ENCODE data around the gene SCGB1A1.

Gene SCGB1A1

DNA sequence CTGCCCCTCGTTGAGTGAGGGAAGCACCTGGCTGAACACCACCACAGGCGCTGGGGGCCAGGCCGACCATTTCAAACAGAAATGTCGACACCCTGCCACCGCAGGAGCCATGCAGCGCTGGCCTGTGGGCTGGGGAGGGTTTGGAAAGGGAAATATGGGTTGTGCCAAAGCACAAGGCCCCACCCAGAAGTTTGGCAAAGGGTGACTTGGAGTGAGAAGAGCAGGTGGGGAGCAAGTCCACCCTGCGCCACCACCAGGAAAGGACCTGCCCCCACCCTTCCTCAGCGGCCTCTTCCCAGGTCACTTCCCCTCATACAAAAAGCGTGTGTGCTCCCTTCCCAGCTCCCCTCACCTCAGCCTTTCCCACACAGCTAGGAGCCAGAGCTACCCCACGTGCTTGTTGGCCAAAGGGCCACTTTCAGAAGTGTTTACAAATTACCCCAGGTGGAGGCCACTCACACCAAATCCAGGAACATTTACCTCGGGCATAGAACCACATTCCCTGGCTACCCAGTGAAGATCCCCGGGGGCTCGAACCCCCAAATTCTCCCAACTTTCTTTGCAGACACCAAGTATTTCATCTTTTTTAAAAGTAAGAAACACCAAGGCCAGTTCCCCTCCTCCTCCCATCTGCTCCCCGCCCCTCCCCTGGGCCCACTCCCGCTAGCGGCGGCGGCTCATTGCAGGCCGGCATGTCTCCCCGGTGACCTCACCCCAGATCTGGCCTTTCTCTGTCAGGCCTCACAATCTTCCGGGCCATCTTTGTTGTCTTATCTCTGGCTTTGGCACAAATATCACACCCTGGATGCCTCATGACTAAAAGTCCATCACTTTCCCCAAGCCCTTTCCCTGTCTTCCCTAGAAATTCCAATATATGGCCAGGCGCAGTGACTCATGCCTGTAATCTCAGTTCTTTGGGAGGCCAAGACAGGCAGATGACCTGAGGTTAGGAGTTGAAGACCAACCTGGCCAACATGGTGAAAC is 20.5 kb upstream of the SCGB1A1 start:
- no peak for DNase-seq

DNA sequence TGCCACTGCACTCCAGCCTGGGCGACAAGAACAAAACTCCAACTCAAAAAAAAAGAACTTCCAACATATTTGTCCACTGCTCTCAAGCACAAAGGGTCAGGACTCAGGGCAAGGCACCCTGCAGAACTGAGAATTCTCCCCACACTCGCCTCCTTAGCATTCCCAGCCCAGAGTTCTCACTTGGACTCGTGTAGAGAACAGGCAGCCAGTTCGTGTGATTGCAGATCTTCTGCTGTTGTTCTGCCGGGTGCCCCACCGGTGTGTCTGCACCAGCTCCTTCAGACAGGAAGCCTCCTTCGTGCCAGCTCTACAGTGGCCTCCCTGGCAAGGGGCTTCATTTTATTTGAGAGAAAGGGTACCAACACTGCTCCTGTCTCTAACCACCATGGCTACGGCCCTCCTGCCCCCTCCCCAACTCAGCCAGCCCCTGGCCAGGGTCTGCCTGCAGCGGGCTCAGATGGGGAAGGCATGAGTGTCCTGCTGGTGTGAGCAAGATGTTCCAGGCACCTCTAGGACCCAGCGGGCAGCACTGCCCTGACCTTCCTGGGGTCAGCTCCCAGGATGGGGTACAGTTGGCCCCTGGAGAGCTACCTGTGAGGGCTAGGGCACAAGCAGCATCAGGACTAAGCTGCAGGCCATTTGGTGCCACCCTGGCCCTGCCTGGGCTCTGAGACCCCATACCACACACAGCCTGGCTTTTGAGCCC is 19.5 kb upstream of the SCGB1A1 start:
- no peak for DNase-seq

- no peak for DNase-seq
Measured at GRCh38 chr11:62399878-62400266, 19.0 kb upstream of the SCGB1A1 start.

DNA sequence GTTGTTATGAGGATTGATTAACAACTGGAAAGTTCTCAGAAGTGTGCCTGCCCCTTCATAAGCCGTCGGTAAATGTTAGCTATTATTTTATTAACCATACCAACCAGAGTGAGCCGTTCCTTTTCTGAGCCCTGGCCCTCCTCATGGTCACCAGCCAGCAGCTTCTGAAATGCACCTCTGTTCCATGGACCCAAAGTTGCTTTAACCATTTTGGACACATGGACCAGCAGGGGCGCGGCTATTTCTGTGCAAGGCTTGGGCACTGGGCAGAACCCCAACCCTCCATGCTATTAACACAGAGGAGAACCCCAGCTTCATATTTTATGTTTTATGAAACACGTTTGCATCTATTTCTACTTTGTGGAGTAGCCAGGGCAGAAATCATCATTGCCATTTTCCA is 18.6 kb upstream of the SCGB1A1 start:
- no peak for DNase-seq

GRCh38 chr11:62400760-62401159 is 18.1 kb upstream of the SCGB1A1 start:
- DNase-seq: no peak

GRCh38 chr11:62401356-62401755 is 17.5 kb upstream of the SCGB1A1 start:
- DNase-seq: no peak

DNA sequence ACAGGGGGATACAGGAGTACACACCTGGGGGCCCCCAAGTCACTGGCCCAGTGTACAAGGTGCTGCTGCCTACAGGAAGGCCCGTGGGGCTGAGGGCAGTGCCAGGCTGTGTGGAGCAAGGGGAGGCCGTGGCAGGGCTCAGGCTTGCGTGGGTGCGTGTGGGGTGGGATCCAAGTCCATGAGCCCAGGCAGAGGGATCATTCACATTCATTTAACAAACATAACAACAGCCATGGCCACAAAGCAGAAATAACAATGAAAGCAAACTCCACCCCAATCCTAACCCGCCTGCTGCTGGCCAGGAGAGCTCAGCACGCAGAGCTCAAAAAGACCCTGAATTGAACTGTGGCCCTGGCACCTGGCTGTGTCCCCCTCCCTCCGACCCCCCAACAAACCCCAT is 17.0 kb upstream of the SCGB1A1 start:
- peak in 1 of 2 experiments; percentile 25 for DNase-seq

DNA sequence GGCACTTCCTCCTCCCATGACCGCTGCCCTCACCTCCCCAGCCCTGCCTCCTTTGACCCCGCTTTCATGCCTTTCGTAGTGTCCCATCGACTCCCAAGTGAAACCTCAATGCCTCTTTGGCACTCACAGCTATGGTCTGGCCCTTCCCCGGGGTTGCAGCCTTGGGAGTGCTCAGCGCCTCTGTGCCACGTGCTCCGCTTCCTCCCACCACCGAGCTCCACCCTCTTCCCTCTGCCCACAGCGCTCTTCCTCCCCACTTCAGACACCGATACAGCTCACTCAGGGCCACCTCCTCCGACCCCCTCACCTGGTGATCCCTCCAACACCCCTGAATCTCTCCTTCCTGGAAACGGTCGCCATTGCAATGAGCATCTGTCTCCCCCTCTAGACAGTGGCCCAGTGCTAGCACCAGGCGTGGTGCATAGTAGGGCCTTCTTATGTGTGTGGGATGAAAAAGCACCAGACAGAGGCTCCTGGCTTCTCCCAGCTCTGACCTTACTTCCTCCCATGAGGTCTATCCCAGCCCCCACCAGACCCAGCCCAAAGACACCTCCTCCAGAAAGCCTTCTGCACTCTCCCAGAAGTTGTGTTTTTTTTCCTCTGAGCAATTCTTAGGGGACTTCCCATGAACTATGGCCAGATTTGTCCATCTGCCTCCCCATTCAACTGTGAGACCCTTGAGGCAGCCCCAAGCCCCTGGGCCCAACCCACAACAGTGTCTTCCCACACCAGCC is 16.4 kb upstream of the SCGB1A1 start:
- peak; percentile 50 to 61 for DNase-seq

DNA sequence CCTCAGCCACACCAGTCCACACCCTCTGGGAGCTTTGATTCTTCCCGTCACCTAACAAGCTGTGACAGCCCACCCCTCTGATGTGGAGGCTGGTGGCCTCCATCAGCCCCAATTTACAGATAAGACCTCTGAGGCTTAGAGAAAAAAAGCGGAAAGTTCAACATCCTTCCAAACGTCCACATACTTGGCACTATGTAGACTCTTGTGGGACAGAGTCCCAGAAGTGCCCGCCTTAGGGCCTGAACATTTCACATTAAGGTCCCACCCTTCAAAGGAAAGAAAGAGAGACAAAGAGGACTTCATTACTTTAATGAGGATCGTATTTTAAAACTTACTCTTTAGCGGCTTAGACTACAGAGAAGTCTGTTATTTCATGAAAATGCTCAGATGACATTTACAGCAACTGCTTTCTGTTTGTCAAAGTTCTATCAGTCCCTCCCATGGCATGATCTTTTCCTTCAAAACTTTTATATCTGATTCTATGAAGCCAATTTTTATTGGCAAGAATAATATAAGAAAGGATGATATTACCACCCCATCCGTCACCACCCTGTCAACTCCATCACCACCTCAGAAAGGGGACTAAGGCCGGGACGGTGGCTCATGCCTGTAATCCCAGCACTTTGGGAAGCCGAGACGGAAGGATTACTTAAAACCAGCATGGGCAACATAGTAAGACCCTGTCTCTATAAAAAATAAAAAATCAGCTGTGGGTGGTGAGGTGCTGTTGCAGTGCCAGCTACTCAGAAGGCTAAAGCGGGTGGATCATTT is 15.7 kb upstream of the SCGB1A1 start:
- DNase-seq: no peak

DNA sequence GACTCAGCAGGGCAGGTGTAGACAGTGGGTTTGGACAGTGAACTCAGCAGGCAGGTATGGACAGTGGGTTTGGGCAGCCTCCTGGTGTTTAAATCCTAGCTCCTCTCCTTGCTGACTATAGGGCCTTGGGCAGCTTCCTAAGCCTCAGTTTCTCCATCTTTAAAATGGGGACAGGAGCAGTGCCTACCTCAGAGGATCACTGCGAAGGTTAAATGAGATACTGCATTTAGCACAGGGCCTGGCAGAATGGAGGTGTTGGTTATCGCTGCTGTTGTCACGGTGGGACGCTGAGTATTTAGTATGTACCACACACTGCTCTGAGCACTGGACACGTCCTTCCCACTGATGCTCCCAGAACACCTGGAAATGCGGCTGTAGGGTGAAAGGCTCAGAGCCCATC is 14.4 kb upstream of the SCGB1A1 start:
- DNase-seq: no peak

DNA sequence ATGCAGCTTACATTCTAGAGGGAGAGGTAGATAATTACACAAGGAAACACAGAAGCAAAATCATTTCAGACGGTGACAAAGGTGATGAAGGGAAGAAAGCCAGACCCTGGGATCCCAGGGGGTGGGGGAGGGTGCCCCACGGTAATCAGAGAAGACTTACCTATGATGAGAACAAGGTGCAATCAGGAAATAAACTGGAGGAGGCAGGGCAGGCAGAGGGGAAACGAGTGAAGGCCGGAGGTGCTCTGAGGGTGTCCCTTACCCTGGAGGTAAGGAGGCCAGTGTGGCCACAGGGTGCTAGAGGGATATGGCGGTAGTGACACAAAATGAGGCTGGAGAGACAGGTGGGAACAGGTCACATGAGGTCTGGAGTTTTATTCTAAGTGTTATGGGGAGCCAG is 13.9 kb upstream of the SCGB1A1 start:
- DNase-seq: no peak

DNA sequence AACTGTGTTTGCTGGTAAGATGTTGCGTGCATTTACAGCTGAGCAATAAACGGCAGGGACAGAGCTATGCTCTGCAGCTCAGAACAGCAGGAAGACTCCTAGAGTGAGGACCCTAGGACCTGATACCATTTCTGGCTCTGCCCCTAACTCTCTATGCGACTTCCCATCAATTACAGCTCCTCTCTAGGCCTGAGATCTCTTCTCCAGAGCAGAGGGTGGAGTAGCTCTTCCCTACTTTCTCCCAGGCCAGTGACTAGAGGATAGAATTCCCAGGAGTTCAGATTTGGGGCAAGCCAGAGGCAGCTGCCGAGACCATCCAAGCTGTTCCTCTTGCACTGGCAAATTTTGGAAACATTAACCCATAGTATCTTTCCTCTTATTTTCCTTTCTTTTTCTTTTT is 12.8 kb upstream of the SCGB1A1 start:
- DNase-seq: no peak

DNA sequence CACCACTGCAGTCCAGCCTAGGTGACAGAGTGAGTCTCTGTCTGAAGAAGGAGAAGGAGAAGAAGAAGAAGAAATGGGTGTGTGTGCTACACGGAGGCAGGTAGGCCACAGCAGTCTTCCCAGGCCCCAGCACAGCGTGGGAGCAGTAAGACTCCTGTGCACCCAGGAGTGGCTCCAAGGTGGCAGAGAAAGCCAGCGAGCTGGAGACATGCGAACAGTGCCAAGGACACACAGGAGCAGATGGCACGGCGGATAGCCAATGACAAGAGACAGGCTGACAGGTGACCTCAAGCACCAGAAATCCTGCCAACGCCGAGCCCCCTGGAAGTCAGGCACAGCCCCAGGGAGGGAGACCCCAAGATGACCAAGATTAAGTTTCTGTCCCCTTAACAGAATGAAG is 9.0 kb upstream of the SCGB1A1 start:
- DNase-seq: no peak

DNA sequence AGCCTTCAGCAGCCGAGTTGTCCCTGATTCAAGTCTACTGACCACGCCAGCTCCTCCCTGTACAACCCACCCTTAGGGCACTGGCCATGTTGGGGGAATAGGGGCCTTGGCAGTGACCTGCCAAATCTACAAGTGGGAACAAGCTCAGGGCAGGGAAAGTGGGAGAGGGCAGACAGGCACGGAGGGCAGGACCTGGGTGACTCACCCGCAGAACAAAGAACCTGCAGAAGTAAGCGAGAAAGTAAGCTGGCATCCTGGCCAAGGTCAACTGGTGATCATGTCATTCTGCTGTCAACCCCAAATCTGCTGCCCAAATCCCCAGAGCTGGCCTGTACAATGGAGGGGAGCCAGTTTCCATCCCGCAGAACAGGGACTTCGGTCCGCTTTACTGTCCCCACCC is 7.9 kb upstream of the SCGB1A1 start:
- DNase-seq: no peak

- DNase-seq: no peak
Measured at GRCh38 chr11:62411524-62411923, 7.3 kb upstream of the SCGB1A1 start.

DNA sequence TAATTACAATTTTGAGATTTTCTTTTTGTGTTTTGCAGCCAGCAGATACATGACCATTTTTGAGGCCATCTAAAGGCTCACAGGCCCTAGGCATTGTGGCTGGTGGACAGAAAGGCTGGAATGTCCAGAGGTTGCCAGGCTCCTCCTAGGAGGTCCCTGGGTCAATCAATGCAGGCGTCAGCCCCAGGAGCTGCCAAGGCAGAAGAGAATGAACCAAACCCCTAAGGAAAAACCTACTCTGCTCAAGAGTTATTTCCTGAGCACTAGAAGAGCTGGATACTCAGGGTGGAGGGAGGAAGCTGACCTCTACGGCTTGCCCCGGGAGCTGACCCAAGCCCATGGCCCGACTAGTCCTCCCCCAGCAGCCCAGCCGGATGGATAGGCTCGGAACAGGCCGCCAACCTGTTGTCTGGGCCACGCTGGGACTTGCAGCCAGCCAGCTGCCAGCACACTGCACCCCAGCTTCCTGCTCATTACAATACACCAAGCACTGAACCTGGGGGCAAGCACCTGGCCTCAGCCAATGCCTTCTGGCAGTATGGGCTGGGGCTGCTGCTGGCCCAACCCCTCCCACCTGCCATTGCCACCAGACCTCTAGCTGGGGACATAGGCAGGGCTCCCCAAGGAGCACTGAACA is 5.7 kb upstream of the SCGB1A1 start:
- DNase-seq: no peak

- no peak for DNase-seq
Measured at GRCh38 chr11:62416596-62416995, 2.2 kb upstream of the SCGB1A1 start.

GRCh38 chr11:62418136-62418535 is 697 bp upstream of the SCGB1A1 start:
- DNase-seq: no peak

- DNase-seq: no peak
Measured at GRCh38 chr11:62419314-62419929, 589 bp downstream of the SCGB1A1 start.

DNA sequence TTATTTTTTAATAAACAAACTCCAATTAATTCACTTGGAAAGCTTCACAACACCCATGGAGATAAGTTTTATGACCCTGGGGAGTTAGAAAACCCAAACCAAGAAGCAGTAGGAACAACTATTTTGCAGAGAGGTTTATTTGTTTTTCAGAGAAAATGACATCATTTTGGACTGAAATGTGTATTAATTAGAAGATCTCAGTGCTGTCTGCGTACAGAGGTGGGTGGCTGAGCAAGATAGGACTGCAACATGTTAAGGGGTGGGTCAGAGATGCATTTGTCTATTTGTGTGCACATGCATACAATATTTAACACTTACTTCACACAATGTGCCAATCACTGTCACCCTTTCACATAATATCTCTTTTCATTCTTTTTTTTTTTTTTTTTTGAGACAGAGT is 1.1 kb downstream of the SCGB1A1 start:
- no peak for DNase-seq

DNA sequence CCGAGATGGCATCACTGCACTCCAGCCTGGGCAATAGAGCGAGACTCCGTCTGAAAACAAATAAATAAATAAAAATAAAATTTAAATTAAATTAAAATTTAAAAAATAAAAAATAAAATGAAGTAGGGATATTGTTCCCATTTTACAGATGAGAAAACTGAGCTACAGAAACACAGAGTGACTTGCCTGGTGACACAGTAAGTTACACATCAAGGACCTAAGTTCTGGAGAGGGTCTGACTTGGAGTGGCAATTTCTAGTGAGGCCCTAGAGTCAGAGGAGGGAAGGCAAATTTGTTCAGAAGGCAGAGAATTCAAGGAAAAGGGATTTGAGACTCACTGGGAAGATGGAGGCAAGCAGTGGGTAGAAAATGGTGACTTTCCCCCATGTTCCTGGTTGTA is 2.0 kb downstream of the SCGB1A1 start:
- DNase-seq: no peak

GRCh38 chr11:62421996-62422395 is 3.2 kb downstream of the SCGB1A1 start:
- no peak for DNase-seq

Data from activated T-cell treated with anti-CD3 and anti-CD28 coated beads, Interleukin-2, amount 50 U/mL, for 48 hours (primary cell).